Fibroblast of skin of left quadriceps (primary cell): ENCODE measurements around the gene PDE6D.

ENCODE experiments used
- DNase-seq, 2 experiments: peaks; one replicate each; pipeline ENCODE4 v3.0.0-alpha.2; 2013; ENCODE audit warnings: low read depth in 2 of 2

The PDE6D gene

DNA sequence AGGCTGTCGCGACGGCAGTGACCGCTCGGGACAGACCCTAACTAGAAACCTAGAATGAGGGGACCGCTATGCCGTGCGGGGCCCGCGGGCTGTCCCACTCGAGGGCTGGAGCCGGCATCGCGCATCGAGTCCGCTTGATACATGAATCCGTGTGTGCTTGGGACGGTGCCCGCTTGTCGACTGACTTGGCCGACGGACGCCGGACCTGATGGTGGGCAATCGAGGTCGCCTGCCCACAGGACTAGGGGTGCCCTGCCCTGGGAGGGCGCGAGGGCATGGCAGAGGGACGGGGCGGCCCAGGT lies 73.5 kb downstream of the PDE6D start:
- DNase-seq: no peak

GRCh38 chr2:231706731-231707624 lies 74.1 kb downstream of the PDE6D start:
- peak; percentile 98 for DNase-seq

DNA sequence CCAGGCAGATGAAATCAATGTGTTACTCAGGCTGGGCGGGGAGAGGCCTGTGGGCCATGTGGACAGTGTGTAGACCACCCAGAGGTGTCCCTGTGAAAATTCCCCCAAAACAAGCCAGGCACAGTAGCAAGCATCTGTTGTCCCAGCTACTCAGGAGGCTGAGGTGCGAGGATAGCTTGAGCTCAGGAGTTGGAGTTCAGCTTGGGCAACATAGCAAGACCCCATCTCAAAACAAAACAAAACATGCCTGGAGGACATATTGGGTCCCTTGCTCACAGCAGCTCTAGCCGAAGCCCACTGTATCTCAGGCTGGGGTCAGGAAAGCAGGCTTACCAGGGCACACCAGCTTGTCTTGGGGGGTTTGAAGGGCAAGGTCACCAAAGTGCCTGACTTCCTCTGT lies 77.1 kb downstream of the PDE6D start:
- no peak for DNase-seq

GRCh38 chr2:231701456-231702373 lies 79.4 kb downstream of the PDE6D start:
- no peak for DNase-seq

- no peak for DNase-seq
Measured at GRCh38 chr2:231699006-231699405, 82.1 kb downstream of the PDE6D start.

DNA sequence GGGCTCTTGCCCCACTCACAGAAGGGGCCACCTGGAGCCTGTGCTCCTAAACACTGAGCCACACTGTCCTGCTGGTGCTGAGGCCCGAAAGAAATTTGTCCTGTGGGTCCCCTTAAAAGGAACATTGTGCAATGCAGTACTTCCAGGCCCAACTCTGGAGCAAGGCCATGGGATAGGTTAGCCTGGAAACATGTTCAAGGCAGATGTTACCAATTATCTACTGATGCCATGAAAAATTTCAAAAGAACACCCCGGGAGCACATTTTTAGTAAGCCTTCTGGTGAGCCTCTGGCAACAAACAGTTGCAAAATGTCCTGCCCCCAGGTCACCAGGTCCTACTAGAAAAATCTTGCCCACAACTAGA lies 85.1 kb downstream of the PDE6D start:
- peak; percentile 66 to 68 for DNase-seq

DNA sequence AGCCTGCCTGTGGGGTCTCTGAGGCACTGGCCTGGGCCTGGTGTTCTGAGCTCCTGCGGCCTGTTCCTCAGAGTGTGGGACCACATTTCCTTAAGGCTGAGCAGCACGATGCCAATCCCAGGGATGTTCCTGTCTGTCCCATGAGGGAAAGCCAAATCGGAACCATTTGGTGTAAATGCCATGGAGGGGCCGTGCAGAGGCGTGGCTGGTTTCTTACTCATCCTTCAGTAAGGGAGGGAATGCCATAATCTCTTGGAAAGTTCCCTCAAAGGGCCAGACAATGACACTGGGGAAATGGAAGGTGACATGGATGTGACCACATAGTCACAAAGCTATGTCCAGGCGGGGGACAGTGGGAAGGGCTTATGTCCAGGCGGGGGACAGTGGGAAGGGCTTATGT lies 87.1 kb downstream of the PDE6D start:
- no peak for DNase-seq

- no peak for DNase-seq
Measured at GRCh38 chr2:231692847-231693246, 88.2 kb downstream of the PDE6D start.

GRCh38 chr2:231691251-231691772 lies 89.8 kb downstream of the PDE6D start:
- no peak for DNase-seq

DNA sequence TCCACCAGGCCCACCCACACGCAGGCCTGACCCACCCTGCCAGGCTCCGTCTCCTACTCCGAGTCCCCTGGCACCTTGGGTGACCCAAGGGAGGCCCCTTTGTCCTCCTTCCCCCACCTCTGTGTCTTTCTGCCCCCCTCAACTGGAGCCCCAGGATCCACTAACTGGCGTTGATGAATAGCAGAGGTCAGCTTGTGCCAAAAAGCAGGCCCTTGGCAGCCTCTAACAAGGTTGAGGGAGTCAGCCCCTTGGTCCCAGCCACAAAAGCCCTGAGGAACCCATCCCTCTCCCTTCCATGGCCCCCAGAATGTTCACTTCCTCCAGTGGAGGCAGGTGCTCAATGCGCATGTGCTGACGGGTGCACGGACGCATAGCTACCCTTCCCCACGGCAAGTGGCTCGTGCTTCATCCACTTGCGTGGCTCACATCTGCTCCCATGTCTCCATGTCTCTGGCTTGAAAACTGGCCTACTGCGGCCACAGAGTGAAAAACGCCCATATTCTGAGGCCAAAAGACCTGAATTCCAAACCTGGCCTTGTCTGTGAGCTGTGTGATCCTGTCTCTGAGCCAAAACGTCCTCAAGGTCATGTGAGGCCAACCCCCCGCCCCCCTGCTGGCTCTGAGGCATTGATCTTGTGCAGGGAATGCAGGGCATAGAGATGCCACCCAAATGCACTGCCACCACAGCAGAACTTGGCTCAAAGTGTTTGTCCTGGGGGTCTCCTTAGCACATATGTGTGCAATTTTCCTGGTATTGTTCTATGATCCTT lies 91.8 kb downstream of the PDE6D start:
- DNase-seq: no peak

DNA sequence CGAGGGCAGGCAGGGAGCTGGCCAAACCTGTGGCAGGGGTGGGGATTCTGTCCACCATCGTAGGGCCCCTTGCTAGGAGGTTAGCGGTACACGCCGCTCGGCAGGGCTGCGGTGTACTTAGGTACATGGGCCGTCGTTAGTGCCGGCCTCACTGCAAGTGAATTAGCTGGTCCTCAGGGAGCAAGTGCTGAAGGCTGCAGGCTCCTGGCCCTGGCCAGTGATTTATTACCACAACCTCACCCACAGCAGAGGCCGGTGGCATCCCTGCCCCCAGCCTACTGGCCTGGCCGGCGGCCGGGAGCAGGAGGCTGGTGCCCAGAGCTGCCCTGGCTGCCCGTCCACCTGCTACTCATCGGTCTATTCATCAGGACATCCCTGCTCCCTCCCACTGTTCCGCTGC lies 92.4 kb downstream of the PDE6D start:
- DNase-seq: no peak

GRCh38 chr2:231687961-231688360 lies 93.1 kb downstream of the PDE6D start:
- no peak for DNase-seq

DNA sequence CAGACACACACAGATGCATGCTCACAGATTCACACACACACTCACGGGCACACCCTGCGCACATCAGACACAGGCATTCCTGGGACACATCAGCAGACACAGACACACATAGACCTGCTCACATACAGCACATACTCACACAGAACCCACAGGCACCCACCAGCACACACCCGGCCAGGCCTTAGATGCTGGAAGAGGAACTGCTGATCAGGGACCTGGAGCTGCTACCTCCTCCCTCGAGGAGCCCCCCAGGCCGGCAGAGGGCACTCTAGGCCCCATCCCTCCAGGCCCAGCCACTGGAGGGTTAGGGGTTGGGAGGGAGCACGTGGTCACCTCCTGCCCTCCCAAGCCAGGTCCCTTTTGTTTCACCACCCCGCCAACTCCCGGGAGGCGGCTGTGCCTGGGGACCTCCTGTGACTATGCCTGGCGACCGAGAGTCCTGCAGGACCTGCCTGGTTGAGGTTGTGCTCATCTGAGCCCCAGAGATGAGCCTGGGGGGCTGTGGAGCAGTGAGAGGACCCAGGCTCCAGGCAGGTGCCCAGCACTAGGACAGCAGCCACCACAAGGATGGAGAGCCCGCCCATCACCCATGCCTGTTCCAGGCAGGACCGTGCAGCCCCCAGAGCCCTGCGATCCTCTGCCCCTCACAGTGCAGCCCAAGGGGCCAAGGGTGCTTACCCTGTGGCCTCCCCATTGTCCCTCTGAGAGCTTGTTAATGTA lies 93.8 kb downstream of the PDE6D start:
- DNase-seq: no peak

DNA sequence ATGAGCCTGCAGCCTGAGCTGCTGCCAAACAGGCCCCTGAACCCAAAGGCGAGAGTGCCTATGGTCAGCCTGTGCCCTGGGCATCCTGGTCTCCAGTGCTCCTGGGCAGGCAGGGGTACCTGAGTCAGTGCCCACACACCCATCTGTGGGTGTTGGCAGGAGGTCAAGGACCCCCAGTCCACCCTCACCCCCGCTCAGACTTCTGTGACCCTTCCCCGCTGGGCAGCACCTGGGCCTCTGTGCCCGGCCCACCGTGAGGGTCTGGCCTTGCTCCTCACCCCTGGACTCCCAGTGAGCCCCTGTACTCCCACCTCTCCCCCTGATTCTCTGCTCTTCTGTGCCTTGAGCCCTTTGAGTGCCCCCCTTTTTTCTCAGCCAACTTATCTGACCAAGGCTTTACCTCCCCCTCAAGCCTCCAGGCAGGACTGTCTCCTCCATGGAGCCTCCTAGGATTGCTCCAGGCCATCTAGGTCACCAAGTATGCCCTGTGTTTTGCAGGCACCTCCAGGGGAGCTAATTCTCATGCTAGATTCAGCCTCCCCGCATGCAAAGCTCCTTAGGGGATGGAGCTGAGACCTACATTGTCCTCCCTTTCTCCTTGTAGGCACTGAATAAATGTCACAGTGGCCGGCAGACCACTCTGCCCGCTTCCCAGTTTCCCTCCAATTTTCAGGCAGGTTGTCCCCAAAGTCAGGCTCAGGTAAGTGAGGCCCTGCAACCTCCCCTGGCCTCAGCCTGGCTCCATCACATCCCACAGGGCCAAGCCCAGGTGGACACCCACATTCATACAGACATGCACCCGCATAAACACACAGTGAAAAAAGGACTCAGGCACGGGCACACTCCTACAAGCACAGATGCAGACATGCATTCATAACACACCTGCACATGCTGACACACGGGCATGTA lies 94.6 kb downstream of the PDE6D start:
- DNase-seq: no peak

- no peak for DNase-seq
Measured at GRCh38 chr2:231685349-231686191, 95.5 kb downstream of the PDE6D start.

- no peak for DNase-seq
Measured at GRCh38 chr2:231684314-231685223, 96.5 kb downstream of the PDE6D start.

DNA sequence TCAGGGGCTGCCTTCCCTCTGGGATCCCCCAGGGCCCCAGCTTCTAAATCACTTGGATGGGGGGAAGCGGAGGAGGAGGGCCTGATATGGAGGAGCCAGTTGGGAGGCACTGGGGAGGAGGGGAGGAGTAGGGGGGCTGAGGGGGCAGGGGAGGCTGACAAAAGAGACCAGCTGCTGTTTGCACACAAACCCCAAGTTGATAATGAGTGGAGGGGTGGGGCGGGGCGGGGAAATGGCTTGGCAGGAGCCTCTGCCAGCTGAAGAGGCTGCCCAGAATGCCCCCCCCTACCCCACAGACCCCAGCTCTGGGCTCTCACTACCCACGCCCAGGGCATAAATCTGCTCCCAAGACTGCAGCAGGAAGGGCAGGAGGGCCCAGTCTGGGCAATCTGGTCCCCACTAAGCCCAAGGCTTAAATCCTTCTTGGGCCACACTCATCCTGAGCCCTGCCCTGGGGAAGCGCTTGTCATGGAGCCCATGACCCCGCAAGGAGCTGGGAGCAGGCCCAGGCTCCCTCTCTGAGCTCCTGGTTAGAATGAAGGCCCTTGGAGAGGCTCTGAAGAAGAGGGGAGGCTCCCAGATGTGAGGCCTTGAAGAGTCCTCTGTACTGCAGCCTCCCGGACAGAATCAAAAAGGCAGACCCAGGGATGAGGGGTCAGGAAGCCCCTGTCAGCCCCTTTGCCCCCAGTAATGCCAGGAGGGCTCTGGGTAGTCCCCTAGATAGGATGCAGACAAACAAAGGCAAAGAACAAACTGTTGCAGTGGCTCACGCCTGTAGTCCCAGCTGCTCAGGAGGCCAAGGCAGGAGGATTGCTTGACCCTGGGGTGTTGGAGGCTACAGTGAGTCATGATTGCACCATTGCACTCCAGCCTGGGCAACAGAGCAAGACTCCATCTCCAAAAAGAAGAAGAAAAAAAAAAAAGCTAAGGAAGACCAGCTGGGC lies 97.5 kb downstream of the PDE6D start:
- no peak for DNase-seq
